Testis (tissue), 3 donors: Measurements from ENCODE around the gene PCSK6. TPM values are rescaled to one million over a fixed set of nuclear protein-coding genes. Genes with fewer than 3 reads are reported as not detected.
"Not testable (repeated sequence)": the region's sequence is repeated elsewhere in the genome, so short reads cannot be mapped to it uniquely, and the experiment has no call there.

Experiments used
- DNase-seq: peaks from one replicate; pipeline ENCODE4 v3.0.0-alpha.2; 2019
- H3K27ac ChIP-seq, 2 donors: fragments of 200-600 bp; sonication (generic); one replicate each; pipeline ENCODE4 v1.5.1; 2019
- H3K27me3 ChIP-seq: fragments of 200-600 bp; sonication (generic); one replicate; pipeline ENCODE4 v1.5.1; 2019
- H3K36me3 ChIP-seq: fragments of 200-600 bp; sonication (generic); one replicate; pipeline ENCODE4 v1.5.1; 2017; ENCODE audit warnings: low read depth; ENCODE audit errors: missing control alignments
- H3K4me1 ChIP-seq: fragments of 200-600 bp; sonication (generic); one replicate; pipeline ENCODE4 v1.5.1; 2019
- H3K4me3 ChIP-seq, 2 donors: fragments of 200-600 bp; sonication (generic); one replicate each; pipeline ENCODE4 v1.5.1; 2017 to 2019
- H3K9me3 ChIP-seq: fragments of 200-600 bp; sonication (generic); one replicate; pipeline ENCODE4 v1.5.1; 2017
- CTCF ChIP-seq, 3 experiments: fragments of 450-650 bp in 2 of 3; fragments of 200-600 bp in 1 of 3; sonication (generic) in 1 of 3; IDR thresholded peaks; one replicate each; pipeline ENCODE4 v1.5.1; 2016 to 2019; ENCODE audit warnings: antibody characterized with exemption in 3 of 3, mild to moderate bottlenecking in 2 of 3, moderate library complexity in 1 of 3
- POLR2A ChIP-seq: fragments of 450-650 bp; IDR thresholded peaks from one replicate; pipeline ENCODE4 v1.6.1; 2017; ENCODE audit warnings: antibody characterized with exemption, mild to moderate bottlenecking, moderate library complexity
- WGBS, 2 donors: methylation state at CpG; one replicate each; pipeline ENCODE4 v1.1.5; 2018; 5-methylcytosine and 5-hydroxymethylcytosine counted together
- intact Hi-C: fragments of 100-400 bp; cut with DNase I; formaldehyde crosslinking; loops from one replicate; pipeline ENCODE4 v1.15.1; 2023; ENCODE audit warnings: low total_unique reads
- polyA plus RNA-seq: library from polyadenylated mRNA; stranded (reverse); fragments of 350-450 nt; fragmentation: Illumina TruSeq; extraction: RNeasy Lipid Tissue Mini Kit (QIAGEN cat#74804); gene quantifications from one replicate; pipeline ENCODE4 v1.2.3, GENCODE V29; 2014; ENCODE audit warnings: low read depth, low replicate concordance; ENCODE audit not compliant: insufficient read depth
- total RNA-seq, 2 donors: library from RNA; depleted of rRNA; stranded (reverse); fragments of >200 nt; gene quantifications; one replicate each; pipeline ENCODE4 v1.2.3, GENCODE V29; 2016

Gene PCSK6
- total and polyA plus RNA-seq, 3 donors from 2014 or later = 43.9 to 156 (median 95.4) TPM

- WGBS, 2 donors = 91 to 94% methylated on average over 14 to 15 of the region's 15 CpGs
- no peaks in the 10 kb centered on the region for H3K27me3 ChIP-seq
Measured at GRCh38 chr15:101379647-101380046, 109.9 kb downstream of the PCSK6 start.

GRCh38 chr15:101378879-101379278 lies 110.6 kb downstream of the PCSK6 start:
- no peaks in the 10 kb centered on the region for H3K36me3 ChIP-seq
- no peak for DNase-seq
- TF ChIP-seq CTCF (IDR thresholded peaks at IDR 0.05) = no peak
- TF ChIP-seq POLR2A = no peak
- intact Hi-C loops = no loop called here
- H3K27ac ChIP-seq = no peak overlapping the region
- no peaks in the 10 kb centered on the region for H3K9me3 ChIP-seq
- no peaks in the 10 kb centered on the region for H3K27me3 ChIP-seq
- no peak overlapping the region for H3K4me3 ChIP-seq
- 97 to 98% methylated on average over 9 to 13 of the region's 13 CpGs for WGBS, 2 donors
- H3K4me1 ChIP-seq = no peaks in the 10 kb centered on the region

More at GRCh38 chr15:101379647-101380046, 109.9 kb downstream of the PCSK6 start:
- Histone ChIP-seq H3K9me3 (no peaks in the 10 kb centered on the region), H3K4me3 (no peak overlapping the region), H3K36me3 (no peaks in the 10 kb centered on the region), H3K27ac (no peak overlapping the region), H3K4me1 (no peaks in the 10 kb centered on the region)
- DNase-seq = no peak
- intact Hi-C loops = no loop called here
- TF ChIP-seq CTCF (IDR thresholded peaks at IDR 0.05) = no peak
- TF ChIP-seq POLR2A = no peak

DNA sequence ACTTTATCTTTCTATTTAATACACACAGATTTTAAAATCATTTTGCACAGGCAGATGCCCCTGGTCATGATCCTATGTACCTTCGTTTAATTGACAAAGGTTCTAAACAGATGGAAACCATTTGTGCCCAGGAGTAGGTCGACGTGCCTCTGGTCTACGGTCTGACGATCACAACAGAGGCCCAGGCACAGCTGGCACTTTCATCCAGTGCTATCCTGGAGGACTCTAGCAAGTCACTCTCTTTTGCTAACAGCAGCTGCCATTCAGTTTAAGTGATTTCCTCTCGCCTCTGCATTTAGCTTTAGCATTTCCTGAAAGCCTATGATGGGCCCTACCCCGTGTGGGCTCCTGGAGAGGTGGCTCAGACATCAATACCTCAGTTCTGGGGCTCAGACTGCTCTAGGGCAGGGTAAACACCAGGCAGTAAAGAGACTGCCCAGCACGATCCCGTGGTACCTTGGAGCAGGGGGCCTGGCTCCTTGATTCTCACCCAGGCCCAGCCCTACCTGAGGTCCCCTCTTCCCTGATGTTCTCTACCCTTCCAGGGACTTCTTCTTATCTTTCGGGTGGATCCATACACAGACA lies 111.2 kb downstream of the PCSK6 start:
- no peak overlapping the region for H3K27ac ChIP-seq
- no peak for DNase-seq
- no peaks in the 10 kb centered on the region for H3K9me3 ChIP-seq
- no peak overlapping the region for H3K4me3 ChIP-seq
- TF ChIP-seq CTCF (IDR thresholded peaks at IDR 0.05) = no peak
- no peak for TF ChIP-seq POLR2A
- no peaks in the 10 kb centered on the region for H3K4me1 ChIP-seq
- no peaks in the 10 kb centered on the region for H3K27me3 ChIP-seq
- 86 to 87% methylated on average over 10 of the region's 10 CpGs for WGBS, 2 donors
- intact Hi-C loops = no loop called here
- no peaks in the 10 kb centered on the region for H3K36me3 ChIP-seq

DNA sequence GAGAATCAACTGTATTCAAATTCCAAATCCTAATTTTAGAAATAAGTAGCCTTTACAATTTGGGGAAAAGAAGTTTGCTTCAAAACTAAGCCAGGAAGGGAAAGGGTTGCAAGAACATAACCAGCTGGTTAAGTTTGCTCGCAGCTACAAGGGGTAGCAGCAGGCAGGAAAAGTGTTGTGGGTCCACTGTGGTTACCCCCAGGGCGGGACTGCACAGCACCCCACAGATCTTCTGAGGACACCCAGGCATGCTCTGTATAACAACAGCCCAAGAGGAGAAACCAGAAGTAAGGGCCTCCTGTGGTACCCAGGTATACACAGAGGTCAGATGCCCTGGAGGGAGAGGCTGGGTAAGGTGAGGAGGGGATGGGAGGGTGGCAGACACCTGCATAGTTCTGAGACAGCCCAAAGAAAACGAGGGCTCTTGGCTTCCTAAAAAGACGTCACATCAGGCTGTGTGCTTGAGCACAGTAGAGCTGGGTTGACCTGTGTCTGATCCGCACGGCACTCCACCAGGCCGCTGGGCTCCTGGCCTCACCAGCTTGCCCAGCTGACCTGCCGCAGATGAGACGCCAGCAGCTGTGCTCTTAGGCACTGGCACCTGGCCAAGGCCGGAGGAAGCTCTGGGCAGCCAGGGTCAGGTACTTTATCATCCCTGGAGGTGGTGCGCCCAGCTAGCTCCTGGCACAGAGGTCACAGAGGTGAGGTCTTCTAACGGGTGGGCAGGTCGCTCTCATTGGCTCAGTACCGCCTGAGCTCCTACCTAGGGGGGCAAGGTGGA lies 112.7 kb downstream of the PCSK6 start:
- Histone ChIP-seq H3K36me3 (no peaks in the 10 kb centered on the region), H3K27me3 (no peaks in the 10 kb centered on the region), H3K4me3 (no peak overlapping the region), H3K4me1 (peaks cover 2% of the 10 kb centered on the region), H3K27ac (no peak overlapping the region), H3K9me3 (no peaks in the 10 kb centered on the region)
- no peak for DNase-seq
- intact Hi-C loops = no loop called here
- 85 to 87% methylated on average over 5 to 14 of the region's 14 CpGs for WGBS, 2 donors
- no peak for TF ChIP-seq POLR2A
- no peak for TF ChIP-seq CTCF (IDR thresholded peaks at IDR 0.05)

DNA sequence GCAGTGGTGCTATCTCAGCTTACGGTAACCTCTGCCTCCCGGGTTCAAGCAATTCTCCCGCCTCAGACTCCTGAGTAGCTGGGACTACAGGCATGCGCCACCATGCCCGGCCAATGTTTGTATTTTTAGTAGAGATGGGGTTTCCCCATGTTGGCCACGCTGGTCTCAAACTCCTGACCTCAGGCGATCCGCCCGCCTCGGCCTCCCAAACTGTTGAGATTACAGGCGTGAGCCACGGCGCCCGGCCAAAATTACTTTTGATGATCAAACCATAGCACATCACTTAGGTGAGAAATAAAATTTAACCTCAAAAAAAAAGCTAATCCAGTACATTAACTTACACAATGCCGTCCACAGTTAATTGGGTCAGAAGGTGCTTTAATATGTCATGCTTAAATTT lies 114.5 kb downstream of the PCSK6 start:
- H3K36me3 ChIP-seq, H3K4me1 ChIP-seq, H3K27me3 ChIP-seq, intact Hi-C loops, H3K4me3 ChIP-seq, H3K27ac ChIP-seq, H3K9me3 ChIP-seq, DNase-seq: not testable (repeated sequence)
- WGBS, 2 donors = 91 to 94% methylated on average over 15 of the region's 15 CpGs
